Liver (tissue), 3 donors: ENCODE measurements around the gene HSD3B1.

Experiments
- CTCF ChIP-seq: fragments of 150-350 bp; IDR thresholded peaks from 2 replicates; pipeline ENCODE4 v1.5.1; 2017; ENCODE audit warnings: improper control_type of control experiment, low read depth, low read length; ENCODE audit not compliant: missing input control
- EGR1 ChIP-seq, 2 donors: IDR thresholded peaks; 2 replicates each; pipeline ENCODE4 v1.6.1; 2016 to 2018; ENCODE audit warnings: antibody characterized with exemption in 2 of 2, low read depth in 2 of 2
- GABPA ChIP-seq, 2 donors: IDR thresholded peaks in 1 of 2; conservative IDR thresholded peaks in 1 of 2; 2 replicates each; pipeline ENCODE4 v1.6.1; 2016; ENCODE audit warnings: antibody characterized with exemption in 2 of 2, mild to moderate bottlenecking in 1 of 2, moderate library complexity in 1 of 2
- HNF4G ChIP-seq: IDR thresholded peaks from 2 replicates; pipeline ENCODE4 v1.6.1; 2016; ENCODE audit warnings: antibody characterized with exemption
- JUND ChIP-seq, 2 donors: IDR thresholded peaks; 2 replicates each; pipeline ENCODE4 v1.6.1; 2016; ENCODE audit warnings: antibody characterized with exemption in 2 of 2
- MAX ChIP-seq: IDR thresholded peaks from 2 replicates; pipeline ENCODE4 v1.6.1; 2016; ENCODE audit warnings: antibody characterized with exemption
- REST ChIP-seq: IDR thresholded peaks from 2 replicates; pipeline ENCODE4 v1.6.1; 2016; ENCODE audit warnings: antibody characterized with exemption, mild to moderate bottlenecking
- TAF1 ChIP-seq: conservative IDR thresholded peaks from 2 replicates; pipeline ENCODE4 v1.6.1; 2016; ENCODE audit warnings: antibody characterized with exemption, mild to moderate bottlenecking
- YY1 ChIP-seq: IDR thresholded peaks from 2 replicates; pipeline ENCODE4 v1.6.1; 2016; ENCODE audit warnings: antibody characterized with exemption, mild to moderate bottlenecking
- ZBTB33 ChIP-seq: IDR thresholded peaks from 2 replicates; pipeline ENCODE4 v1.6.1; 2016; ENCODE audit warnings: antibody characterized with exemption
- donor health status: healthy.
- donor health status: healthy.

- TF ChIP-seq EGR1 (IDR thresholded peaks at IDR 0.05; ENCODE audit: low read depth in 2 of 2) (no peak), ZBTB33 (no peak), TAF1 (no peak), CTCF (no peak), MAX (no peak), YY1 (peak; percentile 41), REST (no peak), JUND (IDR thresholded peaks at IDR 0.05) (no peak), HNF4G (no peak), GABPA (IDR thresholded peaks at IDR 0.05 in 1 of 2, conservative IDR thresholded peaks at IDR 0.05 in 1 of 2) (no peak)
These were observed 18.8 kb upstream of the HSD3B1 start for GRCh38 chr1:119488216-119488615.
